GM23338 (cell line): ENCODE results near the gene NDUFS7. TPM values are rescaled to one million over a fixed set of nuclear protein-coding genes. Genes with fewer than 3 reads are reported as not detected.

ENCODE experiments used
- ATAC-seq: fragments of 200-7000 bp; cut with Tn5 transposase; 3 replicates; pipeline ENCODE4 v1.9.1; 2020
- DNase-seq: peaks from one replicate; pipeline ENCODE4 v3.0.0-alpha.2; 2015; ENCODE audit warnings: low spot score
- H2AFZ ChIP-seq: fragments of 200-600 bp; sonication (generic); 2 replicates; pipeline ENCODE4 v1.8.0; 2016; ENCODE audit warnings: antibody characterized with exemption, mild to moderate bottlenecking, moderate library complexity
- H3F3A ChIP-seq: fragments of 200-600 bp; sonication (generic); replicated peaks from 2 replicates; pipeline ENCODE4 v1.8.0; 2017; ENCODE audit warnings: antibody characterized with exemption, mixed run types, low read depth
- H3K27ac ChIP-seq: fragments of 200-600 bp; sonication (generic); 2 replicates; pipeline ENCODE4 v1.6.1; 2016; ENCODE audit warnings: low read depth
- H3K27me3 ChIP-seq: fragments of 200-600 bp; sonication (generic); 2 replicates; pipeline ENCODE4 v1.8.0; 2016; ENCODE audit warnings: mild to moderate bottlenecking, mixed run types, moderate library complexity; ENCODE audit not compliant: insufficient read depth
- H3K36me3 ChIP-seq: fragments of 200-600 bp; sonication (generic); 2 replicates; pipeline ENCODE4 v1.8.0; 2016; ENCODE audit warnings: mild to moderate bottlenecking; ENCODE audit not compliant: insufficient read depth
- H3K4me1 ChIP-seq: fragments of 200-600 bp; sonication (generic); 2 replicates; pipeline ENCODE4 v1.8.0; 2016; ENCODE audit warnings: mild to moderate bottlenecking, moderate library complexity; ENCODE audit not compliant: insufficient read depth
- H3K4me2 ChIP-seq: fragments of 200-600 bp; sonication (generic); 2 replicates; pipeline ENCODE4 v1.7.1; 2017; ENCODE audit warnings: mixed run types
- H3K4me3 ChIP-seq: fragments of 200-600 bp; sonication (generic); 2 replicates; pipeline ENCODE4 v1.6.1; 2016; ENCODE audit warnings: mixed run types
- H3K79me2 ChIP-seq: fragments of 200-600 bp; sonication (generic); replicated peaks from 2 replicates; pipeline ENCODE4 v1.8.0; 2017; ENCODE audit warnings: mild to moderate bottlenecking; ENCODE audit not compliant: insufficient read depth
- H3K9me2 ChIP-seq: fragments of 200-600 bp; sonication (generic); 2 replicates; pipeline ENCODE4 v1.8.0; 2017; ENCODE audit not compliant: insufficient read depth
- H4K20me1 ChIP-seq: fragments of 200-600 bp; sonication (generic); replicated peaks from 2 replicates; pipeline ENCODE4 v1.8.0; 2017; ENCODE audit warnings: mild to moderate bottlenecking; ENCODE audit not compliant: insufficient read depth
- H3K27ac Mint-ChIP-seq: 2 replicates; pipeline ENCODE4 v1.8.0; 2020; ENCODE audit warnings: inconsistent platforms, mild to moderate bottlenecking, moderate library complexity, mixed read lengths
- H3K27me3 Mint-ChIP-seq: 3 replicates; pipeline ENCODE4 v1.8.0; 2022; ENCODE audit warnings: low read depth, mild to moderate bottlenecking, moderate library complexity, mixed read lengths, inconsistent platforms; ENCODE audit not compliant: insufficient read depth, poor library complexity
- H3K36me3 Mint-ChIP-seq: 3 replicates; pipeline ENCODE4 v1.8.0; 2021; ENCODE audit warnings: low read depth, mild to moderate bottlenecking, inconsistent platforms, moderate library complexity, mixed read lengths
- H3K4me1 Mint-ChIP-seq: 3 replicates; pipeline ENCODE4 v1.8.0; 2020; ENCODE audit warnings: mild to moderate bottlenecking, inconsistent platforms, mixed read lengths
- H3K4me3 Mint-ChIP-seq: 3 replicates; pipeline ENCODE4 v1.8.0; 2021; ENCODE audit warnings: moderate library complexity, mild to moderate bottlenecking, inconsistent platforms, mixed read lengths
- H3K9me3 Mint-ChIP-seq: 3 replicates; pipeline ENCODE4 v1.8.0; 2020; ENCODE audit warnings: moderate library complexity, mild to moderate bottlenecking, inconsistent platforms, mixed read lengths
- CREB1 ChIP-seq: fragments of 250-450 bp; sonication (Bioruptor Pico); IDR thresholded peaks from 2 replicates; pipeline ENCODE4 v1.5.0; 2020; ENCODE audit warnings: low read depth, mild to moderate bottlenecking, moderate library complexity
- CTCF ChIP-seq, 2 experiments: fragments of 200-600 bp in 1 of 2; sonication (generic) in 1 of 2; conservative IDR thresholded peaks; 2 replicates each; pipeline versions ENCODE4 v1.5.1 to v1.6.1; 2016 to 2017; ENCODE audit warnings: antibody characterized with exemption in 2 of 2, low read depth in 2 of 2, mild to moderate bottlenecking in 2 of 2, moderate library complexity in 1 of 2
- EZH2 ChIP-seq: fragments of 200-600 bp; sonication (generic); IDR thresholded peaks from one replicate; pipeline ENCODE4 v1.8.0; 2017; ENCODE audit warnings: antibody characterized with exemption, mild to moderate bottlenecking, low read depth; ENCODE audit not compliant: unreplicated experiment
- EZH2phosphoT487 ChIP-seq: fragments of 200-600 bp; sonication (generic); IDR thresholded peaks from one replicate; pipeline ENCODE4 v1.8.1; 2018; ENCODE audit warnings: antibody characterized with exemption; ENCODE audit not compliant: unreplicated experiment
- JUNB ChIP-seq: IDR thresholded peaks from one replicate; pipeline ENCODE4 v1.6.1; 2016; ENCODE audit warnings: antibody characterized with exemption; ENCODE audit not compliant: unreplicated experiment
- NANOG ChIP-seq: IDR thresholded peaks from 2 replicates; pipeline ENCODE4 v1.6.1; 2016; ENCODE audit warnings: antibody characterized with exemption, borderline replicate concordance
- POLR2AphosphoS5 ChIP-seq: IDR thresholded peaks from 2 replicates; pipeline ENCODE4 v1.6.1; 2016; ENCODE audit warnings: antibody characterized with exemption, low read depth
- REST ChIP-seq: IDR thresholded peaks from one replicate; pipeline ENCODE4 v1.6.1; 2018; ENCODE audit warnings: antibody characterized with exemption; ENCODE audit not compliant: unreplicated experiment
- STAT1 ChIP-seq: IDR thresholded peaks from one replicate; pipeline ENCODE4 v1.6.1; 2016; ENCODE audit warnings: antibody characterized with exemption; ENCODE audit not compliant: unreplicated experiment
- ZNF114 ChIP-seq: fragments of 250-450 bp; sonication (Bioruptor Pico); IDR thresholded peaks from 2 replicates; pipeline ENCODE4 v1.5.0; 2020; ENCODE audit warnings: mild to moderate bottlenecking, moderate library complexity
- ZNF331 ChIP-seq: fragments of 250-450 bp; sonication (Bioruptor Pico); IDR thresholded peaks from 2 replicates; pipeline ENCODE4 v1.5.0; 2020; ENCODE audit warnings: low read depth, mild to moderate bottlenecking, moderate library complexity
- polyA plus RNA-seq: library from polyadenylated mRNA; unstranded; fragments of >200 nt; fragmentation: Nextera tagmentation; extraction: Ambion mirVana; gene quantifications from 2 replicates; pipeline ENCODE4 v1.2.1, GENCODE V29; 2016
- total RNA-seq: library from RNA; depleted of rRNA; stranded (reverse); fragments of >200 nt; shearing (Covaris generic); gene quantifications from 2 replicates; pipeline ENCODE4 v1.2.3, GENCODE V29; 2014
- TF ChIP-seq, protein P1 (sequence below): fragments of 250-450 bp; sonication (Bioruptor Pico); IDR thresholded peaks from 2 replicates; pipeline ENCODE4 v1.5.0; 2020; ENCODE audit warnings: mild to moderate bottlenecking, moderate library complexity

NDUFS7 gene
- total and polyA plus RNA-seq, 2 experiments from 2014 or later: 132 to 203 TPM

DNA sequence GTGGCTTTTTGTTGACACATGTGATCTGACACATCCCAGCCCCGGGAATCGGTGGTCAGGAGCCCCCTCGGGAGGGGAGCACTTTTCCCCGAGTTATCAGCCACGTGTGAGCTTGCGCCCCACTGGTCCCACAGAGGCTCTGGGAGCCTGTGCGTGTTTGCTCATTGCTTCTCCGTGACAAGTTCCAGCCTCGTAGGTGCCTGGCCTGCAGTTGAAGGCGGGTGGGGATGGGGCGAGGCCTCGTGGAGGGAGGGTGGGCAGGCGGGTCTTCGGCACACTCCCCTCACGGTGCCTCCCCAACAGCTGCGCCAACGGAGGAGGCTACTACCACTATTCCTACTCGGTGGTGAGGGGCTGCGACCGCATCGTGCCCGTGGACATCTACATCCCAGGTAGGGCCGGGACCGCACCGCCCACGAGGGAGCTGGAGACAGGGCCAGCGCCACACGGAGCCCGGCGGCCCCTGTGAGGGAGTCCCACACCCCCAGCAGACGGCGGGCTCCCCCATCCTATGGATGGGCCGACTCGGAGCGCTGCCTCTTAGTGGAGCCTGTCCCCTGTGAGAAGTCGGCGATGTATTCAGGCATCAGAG lies 9.3 kb downstream of the NDUFS7 start:
- no peak for TF ChIP-seq CREB1 (CRISPR knock-in tag)
- no peak for TF ChIP-seq REST
- TF ChIP-seq ZNF331: no peak
- no peak for TF ChIP-seq JUNB
- no peak for TF ChIP-seq ZNF114 (CRISPR knock-in tag)
- TF ChIP-seq, protein P1, sequence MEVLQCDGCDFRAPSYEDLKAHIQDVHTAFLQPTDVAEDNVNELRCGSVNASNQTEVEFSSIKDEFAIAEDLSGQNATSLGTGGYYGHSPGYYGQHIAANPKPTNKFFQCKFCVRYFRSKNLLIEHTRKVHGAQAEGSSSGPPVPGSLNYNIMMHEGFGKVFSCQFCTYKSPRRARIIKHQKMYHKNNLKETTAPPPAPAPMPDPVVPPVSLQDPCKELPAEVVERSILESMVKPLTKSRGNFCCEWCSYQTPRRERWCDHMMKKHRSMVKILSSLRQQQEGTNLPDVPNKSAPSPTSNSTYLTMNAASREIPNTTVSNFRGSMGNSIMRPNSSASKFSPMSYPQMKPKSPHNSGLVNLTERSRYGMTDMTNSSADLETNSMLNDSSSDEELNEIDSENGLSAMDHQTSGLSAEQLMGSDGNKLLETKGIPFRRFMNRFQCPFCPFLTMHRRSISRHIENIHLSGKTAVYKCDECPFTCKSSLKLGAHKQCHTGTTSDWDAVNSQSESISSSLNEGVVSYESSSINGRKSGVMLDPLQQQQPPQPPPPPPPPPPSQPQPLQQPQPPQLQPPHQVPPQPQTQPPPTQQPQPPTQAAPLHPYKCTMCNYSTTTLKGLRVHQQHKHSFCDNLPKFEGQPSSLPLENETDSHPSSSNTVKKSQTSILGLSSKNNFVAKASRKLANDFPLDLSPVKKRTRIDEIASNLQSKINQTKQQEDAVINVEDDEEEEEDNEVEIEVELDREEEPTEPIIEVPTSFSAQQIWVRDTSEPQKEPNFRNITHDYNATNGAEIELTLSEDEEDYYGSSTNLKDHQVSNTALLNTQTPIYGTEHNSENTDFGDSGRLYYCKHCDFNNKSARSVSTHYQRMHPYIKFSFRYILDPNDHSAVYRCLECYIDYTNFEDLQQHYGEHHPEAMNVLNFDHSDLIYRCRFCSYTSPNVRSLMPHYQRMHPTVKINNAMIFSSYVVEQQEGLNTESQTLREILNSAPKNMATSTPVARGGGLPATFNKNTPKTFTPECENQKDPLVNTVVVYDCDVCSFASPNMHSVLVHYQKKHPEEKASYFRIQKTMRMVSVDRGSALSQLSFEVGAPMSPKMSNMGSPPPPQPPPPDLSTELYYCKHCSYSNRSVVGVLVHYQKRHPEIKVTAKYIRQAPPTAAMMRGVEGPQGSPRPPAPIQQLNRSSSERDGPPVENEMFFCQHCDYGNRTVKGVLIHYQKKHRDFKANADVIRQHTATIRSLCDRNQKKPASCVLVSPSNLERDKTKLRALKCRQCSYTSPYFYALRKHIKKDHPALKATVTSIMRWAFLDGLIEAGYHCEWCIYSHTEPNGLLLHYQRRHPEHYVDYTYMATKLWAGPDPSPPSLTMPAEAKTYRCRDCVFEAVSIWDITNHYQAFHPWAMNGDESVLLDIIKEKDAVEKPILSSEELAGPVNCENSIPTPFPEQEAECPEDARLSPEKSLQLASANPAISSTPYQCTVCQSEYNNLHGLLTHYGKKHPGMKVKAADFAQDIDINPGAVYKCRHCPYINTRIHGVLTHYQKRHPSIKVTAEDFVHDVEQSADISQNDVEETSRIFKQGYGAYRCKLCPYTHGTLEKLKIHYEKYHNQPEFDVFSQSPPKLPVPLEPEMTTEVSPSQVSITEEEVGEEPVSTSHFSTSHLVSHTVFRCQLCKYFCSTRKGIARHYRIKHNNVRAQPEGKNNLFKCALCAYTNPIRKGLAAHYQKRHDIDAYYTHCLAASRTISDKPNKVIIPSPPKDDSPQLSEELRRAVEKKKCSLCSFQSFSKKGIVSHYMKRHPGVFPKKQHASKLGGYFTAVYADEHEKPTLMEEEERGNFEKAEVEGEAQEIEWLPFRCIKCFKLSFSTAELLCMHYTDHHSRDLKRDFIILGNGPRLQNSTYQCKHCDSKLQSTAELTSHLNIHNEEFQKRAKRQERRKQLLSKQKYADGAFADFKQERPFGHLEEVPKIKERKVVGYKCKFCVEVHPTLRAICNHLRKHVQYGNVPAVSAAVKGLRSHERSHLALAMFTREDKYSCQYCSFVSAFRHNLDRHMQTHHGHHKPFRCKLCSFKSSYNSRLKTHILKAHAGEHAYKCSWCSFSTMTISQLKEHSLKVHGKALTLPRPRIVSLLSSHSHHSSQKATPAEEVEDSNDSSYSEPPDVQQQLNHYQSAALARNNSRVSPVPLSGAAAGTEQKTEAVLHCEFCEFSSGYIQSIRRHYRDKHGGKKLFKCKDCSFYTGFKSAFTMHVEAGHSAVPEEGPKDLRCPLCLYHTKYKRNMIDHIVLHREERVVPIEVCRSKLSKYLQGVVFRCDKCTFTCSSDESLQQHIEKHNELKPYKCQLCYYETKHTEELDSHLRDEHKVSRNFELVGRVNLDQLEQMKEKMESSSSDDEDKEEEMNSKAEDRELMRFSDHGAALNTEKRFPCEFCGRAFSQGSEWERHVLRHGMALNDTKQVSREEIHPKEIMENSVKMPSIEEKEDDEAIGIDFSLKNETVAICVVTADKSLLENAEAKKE (CRISPR knock-in tag): no peak
- TF ChIP-seq EZH2phosphoT487: no peak
- no peak for TF ChIP-seq EZH2
- TF ChIP-seq NANOG: no peak
- no peak for TF ChIP-seq POLR2AphosphoS5
- no peak for TF ChIP-seq CTCF (conservative IDR thresholded peaks at IDR 0.05; ENCODE audit: low read depth in 2 of 2)
- TF ChIP-seq STAT1: no peak
- Histone ChIP-seq H3K36me3 (no peaks in the 10 kb centered on the region), H3K27ac (no peak overlapping the region), H3F3A (peaks cover 18% of the 10 kb centered on the region), H3K79me2 (no peaks in the 10 kb centered on the region), H3K9me2 (no peaks in the 10 kb centered on the region), H2AFZ (no peak overlapping the region), H3K4me3 (no peak overlapping the region), H3K4me1 (0 out of 2 replicates have a peak, but pooled peaks cover 5% of the 10 kb centered on the region), H4K20me1 (peaks cover 5% of the 10 kb centered on the region; the same call in 1 of the 2 replicates), H3K27me3 (no peaks in the 10 kb centered on the region), H3K4me2 (no peak overlapping the region)
- Mint-ChIP-seq H3K27ac (no peak overlapping the region), H3K4me3 (no peak overlapping the region), H3K27me3 (peaks cover 4% of the 10 kb centered on the region), H3K9me3 (no peaks in the 10 kb centered on the region), H3K36me3 (peaks cover 31% of the 10 kb centered on the region), H3K4me1 (no peaks in the 10 kb centered on the region)
- no peak for DNase-seq
- no peak for ATAC-seq
